WTC11 (cell line): Measurements from ENCODE around the gene EFCAB14. TPM values are rescaled to one million over a fixed set of nuclear protein-coding genes. Genes with fewer than 3 reads are reported as not detected.

Experiments
- ATAC-seq: fragments of 200-7000 bp; cut with Tn5 transposase; 2 replicates; pipeline ENCODE4 v1.10.0; 2021; ENCODE audit warnings: mild to moderate bottlenecking, moderate library complexity
- CTCF ChIA-PET: fragments of 300-600 bp; sonication (Branson Sonifier 250); formaldehyde crosslinking; loops from one replicate; lab custom pipeline; 2021; ENCODE audit warnings: antibody characterized with exemption; lab: Charles Lee
- POLR2A ChIA-PET: fragments of 350-600 bp; sonication (Branson Sonifier 250); formaldehyde crosslinking; loops from one replicate; lab custom pipeline; 2021; ENCODE audit warnings: antibody characterized with exemption; lab: Charles Lee
- DNase-seq: peaks from one replicate; pipeline ENCODE4 v3.0.0; 2021; ENCODE audit warnings: low spot score
- H3K27ac Mint-ChIP-seq: 2 replicates; pipeline ENCODE4 v1.8.0; 2021; ENCODE audit warnings: mixed read lengths
- H3K27me3 Mint-ChIP-seq: 2 replicates; pipeline ENCODE4 v1.8.0; 2021; ENCODE audit warnings: low read depth, mild to moderate bottlenecking, moderate library complexity, mixed read lengths
- H3K36me3 Mint-ChIP-seq: 2 replicates; pipeline ENCODE4 v1.8.0; 2021; ENCODE audit warnings: mixed read lengths
- H3K4me1 Mint-ChIP-seq: 2 replicates; pipeline ENCODE4 v1.8.0; 2022; ENCODE audit warnings: mixed read lengths
- H3K4me3 Mint-ChIP-seq: 2 replicates; pipeline ENCODE4 v1.8.0; 2021; ENCODE audit warnings: mild to moderate bottlenecking, moderate library complexity, mixed read lengths
- H3K9me3 Mint-ChIP-seq: 2 replicates; pipeline ENCODE4 v1.8.0; 2021; ENCODE audit warnings: mixed read lengths
- ATF1 ChIP-seq: sonication (generic); formaldehyde crosslinking; IDR thresholded peaks from 2 replicates; pipeline ENCODE4 v1.8.1; 2023; ENCODE audit warnings: mild to moderate bottlenecking, moderate library complexity, missing genetic modification reagents
- CTCF ChIP-seq: fragments of 200-600 bp; IDR thresholded peaks from 2 replicates; pipeline ENCODE4 v1.8.0; 2022; ENCODE audit warnings: antibody characterized with exemption
- EMX1 ChIP-seq: fragments of 250-450 bp; sonication (Bioruptor Pico); IDR thresholded peaks from 2 replicates; pipeline ENCODE4 v1.8.0; 2021; ENCODE audit warnings: mild to moderate bottlenecking
- FOXJ3 ChIP-seq: sonication (generic); formaldehyde crosslinking; IDR thresholded peaks from 2 replicates; pipeline ENCODE4 v1.9.0; 2021; ENCODE audit warnings: missing genetic modification reagents, mild to moderate bottlenecking, borderline replicate concordance
- FOXP4 ChIP-seq: sonication (generic); formaldehyde crosslinking; IDR thresholded peaks from 2 replicates; pipeline ENCODE4 v1.8.0; 2022; ENCODE audit warnings: mild to moderate bottlenecking, missing genetic modification reagents
- IRF2 ChIP-seq: sonication (generic); formaldehyde crosslinking; IDR thresholded peaks from 2 replicates; pipeline ENCODE4 v1.8.0; 2022; ENCODE audit warnings: low read depth, missing genetic modification reagents, borderline replicate concordance
- JAZF1 ChIP-seq: fragments of 250-450 bp; sonication (Bioruptor Pico); IDR thresholded peaks from 2 replicates; pipeline ENCODE4 v1.9.0; 2021; ENCODE audit warnings: moderate library complexity, mild to moderate bottlenecking, inconsistent platforms
- OVOL2 ChIP-seq: fragments of 250-450 bp; sonication (Bioruptor Pico); IDR thresholded peaks from 2 replicates; pipeline ENCODE4 v1.9.0; 2021; ENCODE audit warnings: mild to moderate bottlenecking, borderline replicate concordance
- RORB ChIP-seq: fragments of 250-450 bp; sonication (Bioruptor Pico); IDR thresholded peaks from 2 replicates; pipeline ENCODE4 v1.9.0; 2021; ENCODE audit warnings: mild to moderate bottlenecking
- TCF7 ChIP-seq: sonication (generic); formaldehyde crosslinking; IDR thresholded peaks from 2 replicates; pipeline ENCODE4 v1.8.0; 2022; ENCODE audit warnings: mild to moderate bottlenecking, low read depth, missing genetic modification reagents, moderate library complexity
- TEAD1 ChIP-seq: sonication (generic); formaldehyde crosslinking; IDR thresholded peaks from 2 replicates; pipeline ENCODE4 v1.8.0; 2022; ENCODE audit warnings: mild to moderate bottlenecking, missing genetic modification reagents
- ZNF138 ChIP-seq: sonication (generic); formaldehyde crosslinking; conservative IDR thresholded peaks from 2 replicates; pipeline ENCODE4 v1.8.1; 2022; ENCODE audit warnings: mild to moderate bottlenecking, moderate library complexity, missing genetic modification reagents
- ZNF219 ChIP-seq: sonication (generic); formaldehyde crosslinking; IDR thresholded peaks from 2 replicates; pipeline ENCODE4 v1.8.0; 2023; ENCODE audit warnings: missing genetic modification reagents, mild to moderate bottlenecking, borderline replicate concordance
- ZNF532 ChIP-seq: fragments of 250-450 bp; sonication (Bioruptor Pico); IDR thresholded peaks from 2 replicates; pipeline ENCODE4 v1.9.0; 2021; ENCODE audit warnings: mild to moderate bottlenecking, borderline replicate concordance
- total RNA-seq: library from RNA; stranded (reverse); gene quantifications from 3 replicates; pipeline ENCODE4 v1.2.3, GENCODE V29; 2021
- TF ChIP-seq, protein P1 (sequence below): sonication (generic); formaldehyde crosslinking; IDR thresholded peaks from 2 replicates; pipeline ENCODE4 v1.8.1; 2022; ENCODE audit warnings: low read depth, missing genetic modification reagents, borderline replicate concordance
- TF ChIP-seq, protein P2 (sequence below): fragments of 250-450 bp; sonication (Bioruptor Pico); conservative IDR thresholded peaks from 2 replicates; pipeline ENCODE4 v1.9.0; 2021; ENCODE audit warnings: mild to moderate bottlenecking
- TF ChIP-seq, protein P3 (sequence below): sonication (generic); formaldehyde crosslinking; conservative IDR thresholded peaks from 2 replicates; pipeline ENCODE4 v1.8.1; 2022; ENCODE audit warnings: mild to moderate bottlenecking, missing genetic modification reagents
- TF ChIP-seq, protein P4 (sequence below): sonication (generic); formaldehyde crosslinking; IDR thresholded peaks from 2 replicates; pipeline ENCODE4 v1.8.0; 2022; ENCODE audit warnings: mild to moderate bottlenecking, missing genetic modification reagents

The EFCAB14 gene
- total RNA-seq, 1 experiment from 2014 or later: 46.2 TPM

DNA sequence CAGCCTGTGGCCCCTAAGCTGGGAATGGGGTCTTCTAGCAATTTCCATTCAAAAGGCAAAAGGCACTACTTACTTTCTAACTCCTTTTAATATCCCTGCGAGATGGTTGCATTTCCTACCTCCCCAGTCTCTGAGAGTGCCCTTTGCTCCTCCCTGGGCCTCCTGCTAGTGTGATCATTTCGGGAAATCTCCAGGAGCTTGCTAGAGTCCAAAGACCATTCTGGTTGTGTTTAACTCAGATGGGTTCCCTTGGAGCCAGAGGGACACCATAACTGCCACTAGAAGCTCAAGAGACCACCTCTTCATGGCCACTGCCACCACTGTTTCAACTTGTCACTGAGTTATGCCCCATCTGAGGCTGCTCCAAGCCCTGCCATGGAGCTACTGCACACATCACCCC lies 45.5 kb upstream of the EFCAB14 start:
- no peak overlapping the region for H3K27ac Mint-ChIP-seq
- no peak for ATAC-seq
- TF ChIP-seq IRF2: no peak
- TF ChIP-seq, all 79 proteins: peak for 0
- no peak for DNase-seq
- Mint-ChIP-seq H3K4me1 (no peaks in the 10 kb centered on the region), H3K9me3 (peaks cover 39% of the 10 kb centered on the region), H3K27me3 (peaks cover 32% of the 10 kb centered on the region), H3K4me3 (no peak overlapping the region), H3K36me3 (peaks cover 10% of the 10 kb centered on the region)
- CTCF ChIA-PET: interaction anchor here (1.4 kb wide), 1 partner anchor 17 kb away, joined by 8 read pairs; no protein-coding TSS in a partner anchor
- POLR2A ChIA-PET: no interaction called here

DNA sequence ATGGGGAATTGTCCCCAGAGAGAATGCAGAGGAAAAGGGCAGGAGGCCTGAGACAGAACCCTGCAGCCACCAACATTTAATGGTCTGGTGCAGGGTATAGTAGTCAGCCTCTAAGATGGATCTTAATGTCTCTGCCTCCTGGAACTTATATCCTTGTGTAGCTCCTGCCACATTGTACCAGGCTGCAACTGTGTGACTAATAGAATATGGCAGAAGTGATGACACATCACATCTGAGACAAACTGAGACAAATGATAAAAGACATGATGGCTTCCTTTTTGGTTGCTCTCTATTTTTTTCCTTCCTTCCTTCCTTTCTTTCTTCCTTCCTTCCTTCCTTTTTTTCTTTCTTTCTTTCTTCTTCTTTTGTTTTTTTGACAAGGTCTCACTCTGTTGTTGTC lies 42.8 kb upstream of the EFCAB14 start:
- CTCF ChIA-PET: no interaction called here
- H3K27ac Mint-ChIP-seq: no peak overlapping the region
- DNase-seq (no peak), ATAC-seq (no peak)
- peaks cover 27% of the 10 kb centered on the region for H3K27me3 Mint-ChIP-seq
- POLR2A ChIA-PET: no interaction called here
- H3K9me3 Mint-ChIP-seq: peaks cover 19% of the 10 kb centered on the region; the same call in 1 of the 2 replicates
- peaks cover 23% of the 10 kb centered on the region for H3K4me1 Mint-ChIP-seq
- no peak for TF ChIP-seq RORB (CRISPR knock-in tag)
- no peak for TF ChIP-seq JAZF1 (CRISPR knock-in tag)
- no peak for TF ChIP-seq ZNF532 (CRISPR knock-in tag)
- no peak for TF ChIP-seq IRF2
- no peak for TF ChIP-seq ZNF219 (CRISPR knock-in tag)
- TF ChIP-seq, protein P1, sequence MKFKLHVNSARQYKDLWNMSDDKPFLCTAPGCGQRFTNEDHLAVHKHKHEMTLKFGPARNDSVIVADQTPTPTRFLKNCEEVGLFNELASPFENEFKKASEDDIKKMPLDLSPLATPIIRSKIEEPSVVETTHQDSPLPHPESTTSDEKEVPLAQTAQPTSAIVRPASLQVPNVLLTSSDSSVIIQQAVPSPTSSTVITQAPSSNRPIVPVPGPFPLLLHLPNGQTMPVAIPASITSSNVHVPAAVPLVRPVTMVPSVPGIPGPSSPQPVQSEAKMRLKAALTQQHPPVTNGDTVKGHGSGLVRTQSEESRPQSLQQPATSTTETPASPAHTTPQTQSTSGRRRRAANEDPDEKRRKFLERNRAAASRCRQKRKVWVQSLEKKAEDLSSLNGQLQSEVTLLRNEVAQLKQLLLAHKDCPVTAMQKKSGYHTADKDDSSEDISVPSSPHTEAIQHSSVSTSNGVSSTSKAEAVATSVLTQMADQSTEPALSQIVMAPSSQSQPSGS: no peak
- TF ChIP-seq, protein P2, sequence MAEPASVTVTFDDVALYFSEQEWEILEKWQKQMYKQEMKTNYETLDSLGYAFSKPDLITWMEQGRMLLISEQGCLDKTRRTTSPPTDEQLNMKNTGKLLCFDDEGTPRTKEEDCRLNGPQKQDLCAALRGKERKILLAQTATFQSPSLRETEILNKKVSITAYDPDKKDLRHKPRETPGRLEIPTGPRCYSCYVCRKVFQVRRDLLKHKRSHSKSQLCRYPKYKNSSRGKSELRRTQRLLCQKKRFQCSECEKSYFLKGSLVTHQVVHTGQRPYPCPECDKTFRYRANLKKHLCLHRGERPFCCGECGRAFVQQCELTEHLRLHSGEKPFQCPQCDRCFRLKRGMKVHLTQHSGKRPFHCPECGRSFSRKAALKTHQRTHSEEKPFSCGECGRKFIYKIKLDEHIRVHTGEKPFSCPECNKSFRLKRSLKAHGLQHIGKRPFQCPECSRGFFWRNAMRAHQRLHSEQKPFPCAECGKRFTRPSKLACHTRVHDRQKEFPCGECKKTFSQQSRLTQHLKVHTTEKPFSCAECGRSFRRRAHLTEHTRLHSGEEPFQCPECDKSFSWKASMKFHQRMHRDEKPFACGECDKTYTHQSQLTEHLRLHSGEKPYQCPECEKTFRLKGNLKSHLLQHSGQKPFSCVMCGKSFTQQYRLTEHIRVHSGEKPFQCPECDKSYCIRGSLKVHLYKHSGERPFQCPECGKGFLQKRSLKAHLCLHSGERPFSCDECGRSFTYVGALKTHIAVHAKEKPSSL (CRISPR knock-in tag): no peak
- TF ChIP-seq, protein P3, sequence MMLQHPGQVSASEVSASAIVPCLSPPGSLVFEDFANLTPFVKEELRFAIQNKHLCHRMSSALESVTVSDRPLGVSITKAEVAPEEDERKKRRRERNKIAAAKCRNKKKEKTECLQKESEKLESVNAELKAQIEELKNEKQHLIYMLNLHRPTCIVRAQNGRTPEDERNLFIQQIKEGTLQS: no peak
- TF ChIP-seq FOXP4: no peak
- TF ChIP-seq, protein P4, sequence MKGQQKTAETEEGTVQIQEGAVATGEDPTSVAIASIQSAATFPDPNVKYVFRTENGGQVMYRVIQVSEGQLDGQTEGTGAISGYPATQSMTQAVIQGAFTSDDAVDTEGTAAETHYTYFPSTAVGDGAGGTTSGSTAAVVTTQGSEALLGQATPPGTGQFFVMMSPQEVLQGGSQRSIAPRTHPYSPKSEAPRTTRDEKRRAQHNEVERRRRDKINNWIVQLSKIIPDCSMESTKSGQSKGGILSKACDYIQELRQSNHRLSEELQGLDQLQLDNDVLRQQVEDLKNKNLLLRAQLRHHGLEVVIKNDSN (CRISPR knock-in tag): no peak
- no peak for TF ChIP-seq CTCF
- TF ChIP-seq EMX1 (CRISPR knock-in tag): no peak
- TF ChIP-seq FOXJ3 (CRISPR knock-in tag): no peak
- no peak for TF ChIP-seq ATF1 (CRISPR knock-in tag)
- no peak for TF ChIP-seq TEAD1
- TF ChIP-seq OVOL2 (CRISPR knock-in tag): no peak
- TF ChIP-seq ZNF138 (CRISPR knock-in tag): no peak
- no peak for TF ChIP-seq TCF7 (CRISPR knock-in tag)
- TF ChIP-seq, all 79 proteins: peak for 0
- Mint-ChIP-seq H3K36me3 (no peaks in the 10 kb centered on the region), H3K4me3 (no peak overlapping the region)
